HepG2 (cell line): Measurements from ENCODE around the gene HOXC11. TPM values are rescaled to one million over a fixed set of nuclear protein-coding genes. Genes with fewer than 3 reads are reported as not detected.

ENCODE experiments used
- ATAC-seq: fragments of 200-7000 bp; cut with Tn5 transposase; 3 replicates; pipeline ENCODE4 v1.9.1; 2020; ENCODE audit warnings: mild to moderate bottlenecking, moderate library complexity
- BruUV-seq: library from RNA; stranded (reverse); fragments of 400-500 nt; replicated peaks from 2 replicates; lab custom pipeline; 2021; lab: Mats Ljungman, UMichigan
- CTCF ChIA-PET: fragments of 300-600 bp; formaldehyde crosslinking; extraction: SDS; loops from one replicate; lab custom pipeline; 2021; ENCODE audit warnings: low total read pairs, inconsistent platforms, low intra/inter-chr PET ratio; lab: Yijun Ruan, JAX
- POLR2A ChIA-PET: fragments of 350-600 bp; sonication (Branson Sonifier 250); formaldehyde crosslinking; loops from one replicate; lab custom pipeline; 2020; ENCODE audit warnings: antibody characterized with exemption, inconsistent platforms; lab: Yijun Ruan, JAX
- DNase-seq: peaks from one replicate; pipeline ENCODE4 v3.0.0-alpha.2; 2015; ENCODE audit warnings: low spot score
- FAIRE-seq: peaks from 3 replicates; lab custom pipeline; 2011; peaks lifted over from hg19 to GRCh38; lab: Jason Lieb, UNC
- H2AFZ ChIP-seq: one replicate; pipeline ENCODE4 v1.6.1; 2011; ENCODE audit warnings: low read length, inconsistent platforms
- H3K27ac ChIP-seq: fragments of 300-600 bp; 3 replicates; pipeline ENCODE4 v1.8.0; 2011; ENCODE audit warnings: mixed run types, mild to moderate bottlenecking, mixed read lengths, low read length, inconsistent platforms; ENCODE audit not compliant: insufficient read depth; ENCODE audit errors: extremely low read length
- H3K27me3 ChIP-seq, 2 experiments: fragments of 200-600 bp in 1 of 2; 2 replicates in 1 of 2; 3 replicates in 1 of 2; pipeline versions ENCODE4 v1.6.0 to v1.8.0; 2011; ENCODE audit warnings: low read length in 2 of 2, mild to moderate bottlenecking in 2 of 2, moderate library complexity in 2 of 2, inconsistent platforms in 1 of 2; ENCODE audit not compliant: insufficient read depth in 2 of 2, control insufficient read depth in 1 of 2
- H3K36me3 ChIP-seq, 2 experiments: fragments of 200-600 bp in 1 of 2; replicated peaks in 1 of 2; 2 replicates in 1 of 2; 3 replicates in 1 of 2; pipeline versions ENCODE4 v1.5.1 to v1.8.0; 2011; ENCODE audit warnings: low read length in 2 of 2, inconsistent platforms in 1 of 2; ENCODE audit not compliant: insufficient read depth in 2 of 2, control insufficient read depth in 1 of 2
- H3K4me1 ChIP-seq: 2 replicates; pipeline ENCODE4 v1.5.1; 2012; ENCODE audit warnings: low read length, inconsistent platforms; ENCODE audit not compliant: insufficient read depth
- H3K4me2 ChIP-seq: 2 replicates; pipeline ENCODE4 v1.6.0; 2011; ENCODE audit warnings: low read depth, low read length, inconsistent platforms
- H3K4me3 ChIP-seq, 3 experiments: fragments of 200-600 bp in 1 of 3; sonication (generic), shearing (Covaris generic) in 1 of 3; replicated peaks in 1 of 3; 2 replicates each; pipeline ENCODE4 v1.5.1; 2011 to 2016; ENCODE audit warnings: low read length in 3 of 3, inconsistent platforms in 2 of 3, low read depth in 2 of 3, mild to moderate bottlenecking in 2 of 3, control low read depth in 1 of 3, mixed read lengths in 1 of 3; ENCODE audit not compliant: insufficient read depth in 1 of 3
- H3K79me2 ChIP-seq: one replicate; pipeline ENCODE4 v1.6.1; 2011; ENCODE audit warnings: low read length, inconsistent platforms; ENCODE audit not compliant: insufficient read depth
- H3K9ac ChIP-seq: 2 replicates; pipeline ENCODE4 v1.6.0; 2011; ENCODE audit warnings: mild to moderate bottlenecking, low read depth, low read length, inconsistent platforms; ENCODE audit not compliant: insufficient read depth
- H3K9me3 ChIP-seq: 2 replicates; pipeline ENCODE4 v1.5.1; 2012; ENCODE audit warnings: mild to moderate bottlenecking, low read length
- H4K20me1 ChIP-seq: 2 replicates; pipeline ENCODE4 v1.6.0; 2011; ENCODE audit warnings: inconsistent platforms, mild to moderate bottlenecking, low read length, moderate library complexity; ENCODE audit not compliant: insufficient read depth
- EZH2 ChIP-seq: conservative IDR thresholded peaks from 2 replicates; pipeline ENCODE4 v1.6.1; 2012; ENCODE audit warnings: mild to moderate bottlenecking, low read depth, low read length, moderate library complexity
- THAP7 ChIP-seq: sonication (generic); formaldehyde crosslinking; IDR thresholded peaks from 2 replicates; pipeline ENCODE4 v1.8.1; 2023; ENCODE audit warnings: mild to moderate bottlenecking, missing genetic modification reagents
- ZFP36L2 ChIP-seq: sonication (generic); formaldehyde crosslinking; IDR thresholded peaks from 2 replicates; pipeline ENCODE4 v1.4.0; 2020; ENCODE audit warnings: missing genetic modification reagents
- ZNF251 ChIP-seq: sonication (generic); formaldehyde crosslinking; IDR thresholded peaks from 2 replicates; pipeline ENCODE4 v1.9.0; 2021; ENCODE audit warnings: mild to moderate bottlenecking, missing genetic modification reagents
- ZNF276 ChIP-seq: sonication (generic); formaldehyde crosslinking; IDR thresholded peaks from 2 replicates; pipeline ENCODE4 v1.4.0; 2020; ENCODE audit warnings: mild to moderate bottlenecking, low read depth, missing genetic modification reagents
- WGBS: methylation state at CpG from one replicate; pipeline ENCODE4 v1.1.6; 2017; ENCODE audit warnings: low lambda C conversion rate; 5-methylcytosine and 5-hydroxymethylcytosine counted together
- in situ Hi-C: cut with HindIII; loops from 2 replicates; pipeline ENCODE4 v1.10.0; 2017; ENCODE audit warnings: low pct_unique_long_range_greater_than_20kb; ENCODE audit not compliant: extremely low pct_ligation_motif_present
- intact Hi-C: fragments of 100-400 bp; cut with micrococcal nuclease; formaldehyde crosslinking; loops from one replicate; pipeline ENCODE4 v1.10.0; 2022; ENCODE audit not compliant: unreplicated experiment
- polyA plus RNA-seq, 8 experiments: library from polyadenylated mRNA; depleted of rRNA in 3 of 8; stranded (reverse) in 7 of 8; unstranded in 1 of 8; fragments of >200 nt; fragmentation: Illumina TruSeq in 4 of 8; extraction: Trizol in 4 of 8; gene quantifications; 2 replicates each; pipeline versions ENCODE4 v1.2.1 to v1.2.3, GENCODE V29; 2011 to 2016; ENCODE audit warnings: low read depth in 4 of 8, missing spikeins in 1 of 8, mixed read lengths in 1 of 8; ENCODE audit not compliant: insufficient read depth in 1 of 8
- total RNA-seq, 5 experiments: library from RNA; depleted of rRNA; stranded (reverse); fragments of >200 nt; fragmentation: Illumina TruSeq; extraction: Trizol; gene quantifications; 2 replicates each; pipeline ENCODE4 v1.2.3, GENCODE V29; 2016; ENCODE audit warnings: low read depth in 1 of 5

The HOXC11 gene
- total and polyA plus RNA-seq, 2 of the 13 experiments (the other 11 are each of a cell fraction or from before 2014, with no cell fraction given): not detected

- Histone ChIP-seq H3K9ac (no peak overlapping the region), H3K79me2 (no peaks in the 10 kb centered on the region), H2AFZ (no peak overlapping the region), H3K27me3 (peaks cover 7 to 94% of the 10 kb centered on the region in 2 experiments; a peak in 4 of 5 replicates), H3K4me1 (no peaks in the 10 kb centered on the region), H3K27ac (no peak overlapping the region), H3K4me3 (no peak overlapping the region), H3K4me2 (no peak overlapping the region), H4K20me1 (no peaks in the 10 kb centered on the region), H3K36me3 (no peaks in the 10 kb centered on the region), H3K9me3 (no peaks in the 10 kb centered on the region)
- BruUV-seq: no TSS peak
- in situ Hi-C loops (loop anchor here (25.0 kb wide), 1 partner anchor 148 kb away; no protein-coding TSS in a partner anchor), intact Hi-C loops (no loop called here)
- DNase-seq (no peak), FAIRE-seq (no peak), ATAC-seq (no peak)
- CTCF ChIA-PET: no interaction called here
- POLR2A ChIA-PET: no interaction called here
- 49% methylated on average over 49 of the region's 49 CpGs for WGBS
- TF ChIP-seq ZFP36L2 (CRISPR knock-in tag) (no peak), ZNF276 (CRISPR knock-in tag) (no peak), THAP7 (no peak), ZNF251 (no peak), EZH2 (0 out of 2 replicates have a peak, but pooled peaks have one; percentile 18)
Observed at GRCh38 chr12:53935383-53936341, 37.3 kb upstream of the HOXC11 start.
